HG03064 (cell line): ENCODE results near the gene CELA2A.
"Not testable (repeated sequence)": the region's sequence is repeated elsewhere in the genome, so short reads cannot be mapped to it uniquely, and the experiment has no call there.

Experiments
- ATAC-seq: cut with Tn5 transposase; IDR thresholded peaks from one replicate; pipeline ENCODE4 v1.9.1; 2021; ENCODE audit warnings: low read depth; ENCODE audit not compliant: unreplicated experiment

Gene CELA2A

DNA sequence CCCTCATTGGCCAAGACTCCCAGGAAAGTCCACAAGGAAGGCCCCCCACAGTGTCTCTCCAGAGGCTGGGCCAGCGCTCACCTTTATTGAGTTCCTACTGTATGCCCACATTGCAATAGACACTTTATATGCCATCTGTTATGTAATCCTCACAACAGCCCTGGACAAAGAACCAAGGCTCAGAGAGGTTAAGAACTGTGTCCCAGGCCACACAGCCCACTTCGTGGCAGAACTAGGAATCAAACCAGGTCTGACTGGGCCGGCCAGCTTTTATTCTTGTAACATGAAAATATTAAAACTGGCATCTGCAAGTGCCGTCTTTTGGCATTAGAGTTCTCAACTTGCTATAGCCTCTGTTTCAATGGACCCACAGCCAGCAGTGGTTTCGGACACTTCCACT is 13.8 kb upstream of the CELA2A start:
- ATAC-seq, result no peak

DNA sequence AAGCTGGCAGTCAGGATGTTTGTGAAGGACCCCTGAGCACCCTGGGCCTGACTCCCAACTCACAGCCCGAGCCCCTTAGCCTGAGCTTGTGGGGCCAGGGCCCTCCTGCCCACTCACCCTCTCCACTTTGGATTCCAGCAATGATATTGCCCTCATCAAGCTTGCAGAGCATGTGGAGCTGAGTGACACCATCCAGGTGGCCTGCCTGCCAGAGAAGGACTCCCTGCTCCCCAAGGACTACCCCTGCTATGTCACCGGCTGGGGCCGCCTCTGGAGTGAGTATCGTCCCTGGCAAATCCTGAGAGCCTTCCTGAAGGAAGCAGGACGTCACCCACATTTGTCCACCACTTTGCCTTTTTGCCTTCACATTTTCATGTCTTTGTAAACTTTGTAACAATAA is 13.3 kb upstream of the CELA2A start:
- ATAC-seq, result no peak

DNA sequence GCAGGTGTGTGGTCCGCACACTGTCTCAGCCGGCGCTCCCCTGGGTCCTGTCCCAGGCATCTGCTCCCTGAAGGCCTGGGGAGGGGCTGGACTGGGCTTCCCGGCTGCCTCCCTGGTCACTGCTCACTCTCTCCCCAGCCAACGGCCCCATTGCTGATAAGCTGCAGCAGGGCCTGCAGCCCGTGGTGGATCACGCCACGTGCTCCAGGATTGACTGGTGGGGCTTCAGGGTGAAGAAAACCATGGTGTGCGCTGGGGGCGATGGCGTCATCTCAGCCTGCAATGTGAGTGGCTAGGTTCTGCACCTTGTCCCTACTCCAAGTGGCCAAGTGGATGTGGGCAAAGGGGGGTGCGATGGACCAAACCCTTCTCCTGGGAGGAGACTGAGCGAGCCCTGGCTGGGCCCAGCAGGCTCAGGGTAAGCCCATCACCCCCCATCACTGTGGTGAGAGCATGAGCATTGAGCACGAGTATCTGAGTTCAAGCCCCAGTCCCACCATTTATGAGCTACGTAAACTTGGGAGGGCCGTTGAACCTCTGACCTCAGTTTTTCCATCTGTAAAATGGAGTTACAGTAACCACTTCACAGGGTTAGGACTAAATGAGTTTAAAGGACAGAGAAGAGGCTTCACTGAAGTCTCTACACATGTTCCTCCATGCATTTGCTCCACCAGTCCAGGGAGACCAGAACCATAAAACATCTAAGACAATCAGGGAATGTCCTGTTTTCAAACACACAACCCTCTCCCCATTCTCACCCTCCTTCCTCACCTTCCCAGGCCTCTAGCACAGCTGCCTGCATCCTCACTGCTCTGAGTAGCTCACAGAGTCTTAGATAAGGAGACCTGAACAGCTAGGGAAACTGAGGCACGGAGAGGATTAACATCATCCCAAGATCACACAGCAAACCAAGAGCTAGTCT is 11.8 kb upstream of the CELA2A start:
- ATAC-seq, result no peak

DNA sequence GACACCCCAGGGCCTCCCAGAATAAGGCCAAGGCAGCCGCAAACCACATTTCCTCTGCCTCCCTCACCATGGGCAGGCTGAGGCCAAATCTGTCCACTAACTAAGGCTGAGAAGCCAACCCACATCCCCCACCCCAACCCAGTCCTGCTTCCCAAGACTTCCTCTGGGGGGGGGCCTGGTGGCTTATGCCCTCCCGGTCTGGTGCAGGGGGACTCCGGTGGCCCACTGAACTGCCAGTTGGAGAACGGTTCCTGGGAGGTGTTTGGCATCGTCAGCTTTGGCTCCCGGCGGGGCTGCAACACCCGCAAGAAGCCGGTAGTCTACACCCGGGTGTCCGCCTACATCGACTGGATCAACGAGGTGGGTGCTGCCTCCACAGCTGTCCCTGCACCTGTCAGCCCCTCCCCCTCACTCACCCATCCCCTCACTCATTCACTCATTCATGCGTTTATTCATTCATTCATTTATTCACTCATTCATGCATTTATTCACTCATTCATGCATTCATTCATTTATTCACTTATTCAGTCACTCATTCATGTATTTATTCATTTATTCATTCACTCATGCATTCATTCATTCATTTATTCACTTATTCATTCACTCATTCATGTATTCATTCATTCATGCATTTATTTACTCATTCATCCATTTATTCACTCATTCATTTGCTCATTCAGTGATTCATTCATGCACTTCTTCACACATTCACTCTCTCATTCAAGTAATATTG is 11.0 kb upstream of the CELA2A start:
- no peak for ATAC-seq

DNA sequence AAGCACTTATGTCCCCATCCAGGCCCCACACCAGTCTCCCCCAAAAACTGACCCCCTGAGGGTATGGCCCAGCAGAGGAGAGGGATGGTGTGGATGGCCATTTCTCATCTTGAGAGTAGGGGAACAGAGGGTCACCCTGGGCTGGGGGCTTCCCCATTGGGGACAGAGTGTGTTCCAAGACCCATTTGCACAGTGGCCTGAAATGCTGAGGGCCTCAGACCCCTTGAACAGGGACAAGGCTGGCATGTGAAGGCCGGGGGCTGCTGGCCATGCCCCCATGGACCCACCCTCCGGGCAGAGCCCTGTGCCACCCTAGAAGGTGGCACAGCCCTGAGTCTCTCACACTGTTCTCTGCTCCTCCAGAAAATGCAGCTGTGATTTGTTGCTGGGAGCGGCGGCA is 10.3 kb upstream of the CELA2A start:
- ATAC-seq, result no peak

DNA sequence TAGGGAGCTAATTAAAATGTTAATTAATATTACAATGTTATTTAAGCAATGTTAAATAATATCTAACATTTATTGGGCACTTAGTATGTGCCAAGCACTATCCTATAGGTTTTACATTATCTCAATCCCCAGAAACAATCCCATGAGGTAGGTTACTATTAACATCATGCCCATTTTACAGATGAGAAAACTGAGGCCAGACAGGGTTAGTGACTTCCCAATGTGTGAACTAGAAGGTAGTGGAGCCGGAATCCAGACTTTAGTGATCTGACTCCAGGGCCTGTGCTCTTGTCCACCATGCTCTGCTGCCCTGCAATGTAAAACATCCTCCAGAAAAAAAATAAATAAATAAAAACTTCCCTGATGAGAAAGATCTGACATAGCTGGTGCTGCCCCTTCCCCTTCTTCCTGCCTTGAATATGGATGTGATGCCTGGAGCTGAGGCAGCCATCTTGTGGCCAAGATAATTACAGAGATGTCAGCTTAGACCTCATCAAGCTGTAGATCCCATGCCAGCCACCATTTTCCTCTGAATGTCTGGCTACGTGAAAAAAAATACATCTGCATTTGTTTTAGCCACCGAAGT is 7.6 kb upstream of the CELA2A start:
- ATAC-seq, result no peak

DNA sequence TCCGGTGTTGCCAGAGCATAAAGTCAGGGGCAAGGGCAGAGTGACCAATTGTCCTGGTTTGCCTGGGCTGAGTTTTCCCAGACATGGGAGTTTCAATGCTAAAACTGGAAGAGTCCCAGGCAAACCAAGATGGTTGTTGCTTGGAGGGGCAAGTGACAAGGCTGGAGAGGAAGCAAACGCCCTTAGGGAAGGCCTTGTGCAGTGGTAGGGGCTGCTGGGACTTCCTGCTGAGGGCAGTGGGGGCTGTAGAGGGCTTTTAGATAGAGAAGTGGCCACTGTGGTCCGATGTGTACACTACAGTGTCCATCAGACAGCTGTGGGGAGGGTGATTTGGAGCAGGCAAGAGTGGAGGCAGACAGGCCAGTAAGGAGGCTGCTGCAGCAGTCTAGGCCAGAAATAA is 7.0 kb upstream of the CELA2A start:
- ATAC-seq, result no peak

DNA sequence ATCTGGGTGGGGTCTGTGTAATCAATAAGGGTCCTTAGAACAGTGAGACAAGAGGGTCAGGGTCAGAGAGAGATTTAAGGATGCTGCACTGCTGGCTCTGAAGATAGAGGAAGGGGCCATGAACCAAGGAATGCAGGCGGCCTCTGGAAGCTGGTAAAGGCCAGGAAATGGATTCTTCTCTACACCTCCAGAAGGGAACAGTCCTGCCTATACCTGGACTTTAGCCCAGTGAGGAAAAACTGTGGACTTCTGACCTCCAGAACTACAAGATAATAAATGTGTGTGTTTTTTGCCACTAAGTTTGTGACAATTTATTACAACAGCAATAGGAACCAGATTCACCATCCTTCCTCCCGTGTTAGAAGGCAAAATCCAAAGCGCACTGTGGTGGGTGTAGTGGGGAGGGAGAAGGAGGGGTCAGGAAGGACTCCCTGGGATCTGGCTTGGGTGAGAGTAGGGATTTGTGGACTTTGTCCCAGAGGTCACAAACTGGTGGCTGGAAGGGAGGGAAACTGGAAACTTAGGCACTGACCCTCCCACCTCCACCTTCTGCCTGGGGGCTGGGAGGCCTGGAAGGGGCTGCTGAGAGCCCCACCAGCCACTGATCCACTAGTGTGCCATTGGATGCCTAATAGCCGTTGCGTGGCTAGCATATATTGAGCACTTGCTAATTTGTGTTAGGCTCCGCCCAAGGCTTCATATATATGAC is 5.4 kb upstream of the CELA2A start:
- ATAC-seq, result no peak

DNA sequence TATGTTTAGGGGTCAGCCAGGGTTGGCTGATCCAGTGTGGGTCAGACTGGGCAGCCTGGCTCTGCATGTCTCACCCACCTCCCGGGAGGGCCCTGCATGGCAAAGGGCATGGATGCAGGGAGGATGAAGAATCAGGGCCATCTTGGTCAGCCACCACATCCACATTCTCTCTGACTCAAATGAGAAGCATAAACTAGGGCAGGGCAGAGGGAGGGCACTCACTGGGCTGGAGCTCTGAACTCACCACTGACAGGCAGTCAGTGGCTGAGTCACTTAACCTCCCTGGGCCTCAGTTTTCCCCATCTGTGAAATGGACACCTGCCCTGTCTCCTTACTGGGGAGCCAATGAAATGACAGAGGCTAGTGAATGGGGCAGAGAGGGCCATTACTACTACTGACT is 4.3 kb upstream of the CELA2A start:
- ATAC-seq, result no peak

DNA sequence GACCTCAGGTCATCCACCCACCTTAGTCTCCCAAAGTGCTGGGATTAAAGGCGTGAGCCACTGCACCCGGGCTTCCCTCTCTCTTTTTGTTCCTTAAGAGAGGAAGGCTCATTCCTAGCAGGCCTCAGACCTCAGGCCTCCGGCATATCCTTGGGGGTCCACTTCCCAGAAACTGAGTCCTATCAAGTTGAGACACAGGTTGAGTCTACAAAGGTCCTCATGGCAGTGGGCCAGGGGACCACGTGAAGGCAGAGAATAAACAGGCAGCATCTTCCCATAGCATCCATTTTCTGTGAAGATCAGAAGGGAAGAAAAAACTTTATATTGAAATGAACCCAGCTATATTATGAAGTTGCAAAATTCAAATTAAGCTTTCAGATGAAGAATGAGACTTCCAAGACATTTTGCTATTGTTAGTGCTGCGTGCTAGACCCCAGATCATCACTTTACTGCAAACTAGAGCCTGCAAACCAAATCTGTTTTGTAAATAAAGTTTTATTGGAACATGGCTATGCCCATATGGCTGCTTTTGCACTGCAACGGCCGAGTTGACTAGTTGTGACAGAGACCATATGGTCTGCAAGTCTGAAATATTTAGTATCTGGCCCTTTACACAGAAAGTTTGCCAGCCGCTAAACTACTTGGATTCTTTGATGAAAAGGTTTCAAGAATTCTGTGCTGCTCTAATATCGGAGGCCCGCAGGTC is 3.5 kb upstream of the CELA2A start:
- no peak for ATAC-seq

DNA sequence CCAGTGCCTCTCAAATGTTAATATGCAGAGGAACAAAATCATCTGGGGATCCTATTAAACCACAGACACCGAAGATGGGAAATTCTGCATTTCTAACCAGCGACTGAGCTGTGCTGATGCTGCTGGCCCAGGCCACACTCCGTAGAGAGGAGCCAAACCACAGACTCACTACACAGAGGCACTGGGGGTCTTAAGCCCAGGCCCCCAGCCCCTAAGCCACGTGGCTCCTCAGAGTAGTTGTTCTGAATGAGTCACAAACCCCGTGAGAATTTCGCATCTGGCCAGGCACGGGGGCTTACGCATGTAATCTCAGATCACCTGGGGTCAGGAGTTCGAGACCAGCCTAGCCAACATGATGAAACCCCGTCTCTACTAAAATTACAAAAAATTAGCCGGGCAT is 2.8 kb upstream of the CELA2A start:
- ATAC-seq, result no peak

DNA sequence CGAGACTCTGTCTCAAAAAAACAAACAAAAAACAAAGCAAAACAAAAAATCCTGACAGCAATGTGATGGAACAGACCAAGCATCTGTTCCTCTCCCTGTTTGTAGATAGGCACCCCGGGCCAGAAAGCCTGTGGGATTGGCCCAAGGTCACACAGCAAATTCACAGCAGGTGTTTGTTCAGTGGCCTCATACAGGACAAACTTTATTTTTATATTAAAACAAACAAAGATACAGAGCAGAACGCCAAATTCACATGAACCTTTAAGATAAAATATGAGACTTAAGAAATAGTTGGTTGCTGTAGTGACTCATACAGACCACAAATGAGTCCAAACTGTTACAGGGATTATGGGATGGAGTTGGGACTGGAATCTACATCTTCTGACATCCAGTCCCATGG is 2.3 kb upstream of the CELA2A start:
- ATAC-seq, result no peak

DNA sequence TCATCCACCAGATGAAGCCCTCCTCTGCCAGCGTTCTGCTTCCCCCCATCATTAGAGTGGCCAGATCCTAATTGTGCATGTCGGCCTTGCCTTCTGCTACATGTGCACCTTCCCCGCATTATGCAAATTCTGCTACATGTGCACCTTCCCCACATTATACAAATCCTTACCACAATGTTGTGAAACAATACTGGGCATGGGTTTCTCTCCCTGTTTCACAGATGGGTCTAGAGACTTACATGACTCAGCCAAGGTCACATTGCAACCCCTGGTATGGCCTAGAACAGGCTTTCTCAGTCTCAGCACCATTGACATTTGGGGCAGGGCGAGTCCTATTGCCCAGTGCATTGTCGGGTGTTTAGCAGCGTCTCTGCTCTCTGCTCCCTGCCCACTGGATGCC is 1.0 kb upstream of the CELA2A start:
- ATAC-seq, result no peak

DNA sequence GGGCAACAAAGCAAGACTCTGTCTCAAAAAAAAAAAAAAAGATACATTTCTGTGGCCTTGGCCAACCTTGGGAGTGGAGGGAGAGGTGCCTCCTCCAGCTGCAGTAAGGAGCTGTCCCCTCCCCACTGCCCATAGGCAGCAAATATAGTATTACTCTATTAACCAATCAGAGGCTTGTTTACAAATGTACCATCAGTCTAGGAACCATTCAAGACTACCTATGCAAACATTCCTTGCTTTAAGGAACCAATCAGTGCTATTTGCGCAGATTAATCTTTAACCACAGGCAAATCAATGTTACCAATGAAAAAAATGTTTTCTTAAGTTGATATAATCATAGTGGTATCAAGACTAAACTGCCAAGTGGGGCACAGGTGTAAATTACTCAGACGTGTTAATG is 1.1 kb downstream of the CELA2A start:
- ATAC-seq, result no peak

DNA sequence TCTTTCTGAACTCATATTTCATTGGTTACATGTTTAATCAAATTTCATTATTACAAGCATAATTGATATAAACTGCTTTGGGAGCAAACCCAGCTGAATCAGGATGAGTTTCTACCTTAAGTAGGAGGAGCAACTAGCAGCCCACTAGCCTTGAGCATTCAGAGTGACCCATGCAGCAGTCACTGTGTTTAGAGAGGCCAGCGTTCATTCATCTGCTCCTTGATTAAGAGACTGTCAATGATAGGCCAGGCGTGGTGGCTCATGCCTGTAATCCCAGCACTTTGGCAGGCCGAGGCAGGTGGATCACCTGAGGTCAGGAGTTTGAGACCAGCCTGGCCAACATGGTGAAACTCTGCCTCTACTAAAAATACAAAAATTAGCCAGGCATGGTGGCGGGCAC is 1.9 kb downstream of the CELA2A start:
- not testable (repeated sequence) for ATAC-seq

DNA sequence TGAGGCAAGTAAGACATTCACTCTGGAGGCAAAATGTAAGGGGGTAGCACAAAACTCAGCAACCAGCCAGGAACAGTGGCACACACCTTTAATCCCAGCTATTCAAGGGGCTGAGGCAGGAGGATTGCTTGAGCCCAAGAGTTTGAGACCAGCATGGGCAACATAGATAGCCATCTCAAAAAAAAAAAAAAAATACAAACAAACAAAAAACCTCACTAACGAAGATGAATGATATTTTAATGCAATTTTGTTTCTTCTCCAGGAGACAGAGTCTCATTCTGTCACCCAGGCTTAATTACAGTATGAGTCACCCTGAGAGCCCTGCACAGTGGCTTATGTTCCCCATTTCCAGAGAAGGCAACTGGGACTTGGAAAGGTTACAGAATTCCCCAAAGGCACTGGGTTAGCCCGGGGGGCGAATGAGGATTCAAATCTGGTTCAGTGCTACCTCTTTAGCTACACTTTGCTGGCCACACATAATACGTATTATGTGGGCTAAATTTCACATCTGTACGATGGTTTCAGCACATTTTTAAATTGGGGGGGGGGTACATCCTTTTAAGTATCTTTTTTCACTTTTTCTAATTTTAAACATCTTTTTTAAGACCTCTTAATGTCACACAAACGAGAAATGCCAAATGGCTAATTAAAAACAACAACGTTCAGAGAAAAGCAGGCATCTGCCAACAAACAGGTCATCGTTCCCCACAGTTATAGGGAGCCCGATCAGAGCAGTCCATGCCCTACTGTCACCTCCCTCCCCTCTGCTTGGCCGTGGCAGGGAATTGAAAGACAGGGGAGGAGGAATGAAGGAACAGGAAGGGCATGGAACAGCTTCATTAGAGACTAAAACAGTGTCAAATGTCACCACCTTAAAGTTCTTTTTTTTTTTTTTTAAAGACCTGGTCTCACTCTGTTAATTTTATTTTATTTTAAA is 3.5 kb downstream of the CELA2A start:
- ATAC-seq, result no peak

DNA sequence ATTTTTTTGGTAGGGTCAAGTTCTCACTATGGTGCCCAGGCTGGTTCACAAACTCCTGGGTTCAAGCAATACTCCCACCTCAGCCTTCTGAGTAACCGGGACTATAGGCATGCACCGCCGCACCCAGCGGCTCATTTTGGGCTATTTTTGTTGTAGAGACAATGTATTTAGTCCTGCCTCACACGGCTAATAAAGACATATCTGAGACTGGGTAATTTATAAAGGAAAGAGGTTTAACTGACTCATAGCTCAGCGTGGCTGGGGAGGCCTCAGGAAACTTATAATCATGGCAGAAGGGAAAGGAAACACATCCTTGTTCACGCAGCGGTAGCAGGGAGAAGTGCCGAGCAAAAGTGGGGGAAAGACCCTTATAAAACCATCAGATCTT is 4.2 kb downstream of the CELA2A start:
- ATAC-seq, result no peak

DNA sequence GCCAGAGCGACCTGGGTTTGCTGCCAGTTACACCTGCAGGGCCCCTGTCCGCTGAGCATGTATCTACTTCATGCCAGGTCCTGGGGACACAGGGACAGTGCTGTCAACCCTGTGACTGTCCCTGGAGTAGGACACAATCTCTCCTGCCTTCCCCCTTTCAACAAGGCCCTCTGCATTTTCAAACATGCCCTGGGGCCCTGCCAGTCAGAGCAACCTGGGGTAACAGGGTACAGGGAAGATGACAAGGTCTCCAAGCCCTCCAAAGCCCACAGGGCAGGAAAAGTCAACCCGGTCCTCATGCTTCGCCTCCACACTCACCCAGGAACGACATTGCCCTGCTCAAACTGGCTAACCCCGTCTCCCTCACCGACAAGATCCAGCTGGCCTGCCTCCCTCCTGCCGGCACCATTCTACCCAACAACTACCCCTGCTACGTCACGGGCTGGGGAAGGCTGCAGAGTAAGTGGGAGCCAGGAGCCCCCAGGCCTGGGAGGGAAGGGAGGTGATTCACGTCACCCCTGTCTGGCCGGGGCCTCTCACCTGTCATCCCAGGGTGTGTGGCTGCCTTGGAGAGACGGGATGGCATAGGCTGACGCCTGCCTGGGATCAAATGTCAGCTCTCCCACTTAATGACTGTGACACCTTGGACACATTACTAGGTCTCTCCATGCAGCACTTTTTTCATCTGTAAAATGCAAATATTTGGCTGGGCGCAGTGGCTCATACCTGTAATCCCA is 6.7 kb downstream of the CELA2A start:
- ATAC-seq, result not testable (repeated sequence)

DNA sequence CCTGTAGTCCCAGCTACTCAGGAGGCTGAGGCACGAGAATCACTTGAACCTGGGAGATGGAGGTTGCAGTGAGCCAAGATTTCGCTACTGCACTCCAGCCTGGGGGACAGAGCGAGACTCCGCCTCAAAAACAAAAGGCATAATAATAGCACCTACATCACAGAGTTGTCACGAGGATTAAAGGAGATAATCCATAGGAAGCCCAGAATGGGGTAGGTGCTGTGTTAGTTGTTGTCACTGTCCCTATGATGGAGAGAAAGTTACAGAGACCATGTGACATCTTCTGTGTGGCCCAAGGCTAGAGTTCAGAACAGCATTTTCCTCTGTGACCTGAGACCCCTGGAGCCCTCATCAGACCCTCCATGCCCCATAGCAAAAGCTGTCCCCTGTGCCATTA is 7.4 kb downstream of the CELA2A start:
- not testable (repeated sequence) for ATAC-seq
